ENCODE results near the gene CDH5.
A peak's percentile ranks its signal among the peaks of the same experiment; 100 is the strongest.
"Not testable (repeated sequence)": the region's sequence is repeated elsewhere in the genome, so short reads cannot be mapped to it uniquely, and the experiment has no call there.

CDH5 gene

GRCh38 chr16:66325717-66326376 is 40.6 kb upstream of the CDH5 start:
- no peak overlapping the region for H4K5ac ChIP-seq (ENCODE audit: low read length)
- H2AK5ac ChIP-seq (ENCODE audit: low read length): no peak overlapping the region
- WGBS (ENCODE audit: extremely low coverage, insufficient coverage, low lambda C conversion rate): no CpG with 5 or more reads among the region's 8 CpGs
- H3K9ac ChIP-seq (ENCODE audit: low read length): no peak overlapping the region
- DNase-seq: no peak
- no peak overlapping the region for H3K18ac ChIP-seq (ENCODE audit: low read length)
- no peaks in the 10 kb centered on the region for H3K36me3 ChIP-seq (ENCODE audit: control insufficient read depth, insufficient read depth, low read length)
- no peak overlapping the region for H3K56ac ChIP-seq (ENCODE audit: low read length)
- H3K79me1 ChIP-seq (ENCODE audit: low read length): no peaks in the 10 kb centered on the region
- no peaks in the 10 kb centered on the region for H3K79me2 ChIP-seq (ENCODE audit: control insufficient read depth, insufficient read depth, low read length)
- H3K4ac ChIP-seq (ENCODE audit: low read depth, low read length): no peak overlapping the region
- H3K27me3 ChIP-seq (ENCODE audit: insufficient read depth, low read length, poor library complexity): no peaks in the 10 kb centered on the region
- no peak overlapping the region for H3K4me3 ChIP-seq (ENCODE audit: low read length)
- H2BK15ac ChIP-seq (replicated peaks; ENCODE audit: low read depth): no peak overlapping the region
- no peak overlapping the region for H4K8ac ChIP-seq (ENCODE audit: low read depth, low read length)
- H2BK120ac ChIP-seq (ENCODE audit: low read depth, low read length): no peak overlapping the region
- H3K4me1 ChIP-seq (ENCODE audit: control insufficient read depth, low read depth, low read length): no peaks in the 10 kb centered on the region
- no peak overlapping the region for H3K4me2 ChIP-seq (ENCODE audit: low read length)
- no peak overlapping the region for H3K27ac ChIP-seq (ENCODE audit: low read depth, low read length)
- H3K23ac ChIP-seq (ENCODE audit: low read length): no peak overlapping the region
- H2BK5ac ChIP-seq (ENCODE audit: low read length): no peak overlapping the region

DNA sequence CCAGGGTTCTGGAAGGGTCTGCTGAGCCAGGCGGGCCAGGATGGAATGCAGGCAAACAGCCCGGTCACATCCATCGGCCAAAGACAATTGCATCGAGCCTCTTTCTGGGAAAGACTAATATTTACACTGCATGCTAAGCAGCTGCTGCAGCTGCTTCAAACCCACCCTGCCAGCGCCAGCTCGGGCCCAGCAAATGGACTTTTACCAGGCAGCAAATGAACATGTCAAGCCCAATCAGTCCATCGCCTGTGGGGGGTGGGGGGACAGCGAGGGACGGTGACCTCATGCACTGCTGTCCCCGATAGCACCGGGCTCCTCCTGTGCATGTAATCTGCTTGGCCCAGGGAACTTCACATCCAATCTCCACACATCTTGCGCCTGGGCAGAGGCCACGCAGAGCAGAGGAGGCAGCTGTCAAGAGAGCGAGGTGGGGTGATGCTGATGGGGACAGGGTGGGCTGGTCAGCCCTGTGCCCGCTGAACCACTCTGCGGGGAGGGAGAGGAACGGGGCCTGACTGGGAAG is 39.4 kb upstream of the CDH5 start:
- Histone ChIP-seq H3K4ac (ENCODE audit: low read depth, low read length) (no peak overlapping the region), H3K23ac (ENCODE audit: low read length) (no peak overlapping the region), H3K79me1 (ENCODE audit: low read length) (no peaks in the 10 kb centered on the region), H3K18ac (ENCODE audit: low read length) (no peak overlapping the region), H4K5ac (ENCODE audit: low read length) (no peak overlapping the region), H2BK120ac (ENCODE audit: low read depth, low read length) (no peak overlapping the region), H3K79me2 (ENCODE audit: control insufficient read depth, insufficient read depth, low read length) (no peaks in the 10 kb centered on the region), H3K27me3 (ENCODE audit: insufficient read depth, low read length, poor library complexity) (no peaks in the 10 kb centered on the region), H2BK5ac (ENCODE audit: low read length) (no peak overlapping the region), H3K4me2 (ENCODE audit: low read length) (no peak overlapping the region), H3K56ac (ENCODE audit: low read length) (no peak overlapping the region), H3K36me3 (ENCODE audit: control insufficient read depth, insufficient read depth, low read length) (no peaks in the 10 kb centered on the region), H3K9ac (ENCODE audit: low read length) (no peak overlapping the region), H2AK5ac (ENCODE audit: low read length) (no peak overlapping the region), H4K8ac (ENCODE audit: low read depth, low read length) (no peak overlapping the region), H2BK15ac (replicated peaks; ENCODE audit: low read depth) (no peak overlapping the region), H3K4me1 (ENCODE audit: control insufficient read depth, low read depth, low read length) (no peaks in the 10 kb centered on the region), H3K4me3 (ENCODE audit: low read length) (no peak overlapping the region), H3K27ac (ENCODE audit: low read depth, low read length) (no peak overlapping the region)
- peak; percentile 16 for DNase-seq
- WGBS (ENCODE audit: extremely low coverage, insufficient coverage, low lambda C conversion rate): no CpG with 5 or more reads among the region's 17 CpGs

DNA sequence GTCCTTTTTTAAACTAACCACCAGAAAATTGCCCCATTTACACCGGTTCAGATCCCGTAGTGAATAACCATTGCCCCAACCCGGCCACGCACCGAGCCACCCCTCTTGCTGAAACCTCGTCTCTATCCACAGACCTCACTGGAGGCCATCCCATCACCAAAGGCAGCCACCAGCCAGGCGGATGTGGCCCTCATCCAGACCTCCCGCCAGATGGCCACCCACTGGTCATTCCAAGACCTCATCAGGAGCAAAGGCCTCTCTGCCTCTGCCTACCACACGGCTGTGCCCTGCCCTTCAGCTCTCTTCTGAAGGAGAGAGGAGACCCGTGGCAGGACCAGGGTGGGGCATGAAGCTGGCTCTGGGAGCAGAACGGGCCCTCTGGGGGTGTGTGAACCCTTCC is 38.2 kb upstream of the CDH5 start:
- no peak overlapping the region for H4K8ac ChIP-seq (ENCODE audit: low read depth, low read length)
- H3K4me1 ChIP-seq (ENCODE audit: control insufficient read depth, low read depth, low read length): no peaks in the 10 kb centered on the region
- H3K18ac ChIP-seq (ENCODE audit: low read length): no peak overlapping the region
- H3K36me3 ChIP-seq (ENCODE audit: control insufficient read depth, insufficient read depth, low read length): no peaks in the 10 kb centered on the region
- H3K56ac ChIP-seq (ENCODE audit: low read length): no peak overlapping the region
- no peak overlapping the region for H3K23ac ChIP-seq (ENCODE audit: low read length)
- no peak overlapping the region for H3K27ac ChIP-seq (ENCODE audit: low read depth, low read length)
- H2AK5ac ChIP-seq (ENCODE audit: low read length): no peak overlapping the region
- no peaks in the 10 kb centered on the region for H3K79me1 ChIP-seq (ENCODE audit: low read length)
- H3K79me2 ChIP-seq (ENCODE audit: control insufficient read depth, insufficient read depth, low read length): no peaks in the 10 kb centered on the region
- no peak overlapping the region for H3K4ac ChIP-seq (ENCODE audit: low read depth, low read length)
- no peaks in the 10 kb centered on the region for H3K27me3 ChIP-seq (ENCODE audit: insufficient read depth, low read length, poor library complexity)
- no peak for DNase-seq
- H2BK120ac ChIP-seq (ENCODE audit: low read depth, low read length): no peak overlapping the region
- no peak overlapping the region for H2BK5ac ChIP-seq (ENCODE audit: low read length)
- no peak overlapping the region for H2BK15ac ChIP-seq (replicated peaks; ENCODE audit: low read depth)
- H4K5ac ChIP-seq (ENCODE audit: low read length): no peak overlapping the region
- H3K4me3 ChIP-seq (ENCODE audit: low read length): no peak overlapping the region
- no CpG with 5 or more reads among the region's 11 CpGs for WGBS (ENCODE audit: extremely low coverage, insufficient coverage, low lambda C conversion rate)
- H3K4me2 ChIP-seq (ENCODE audit: low read length): no peak overlapping the region
- H3K9ac ChIP-seq (ENCODE audit: low read length): no peak overlapping the region

GRCh38 chr16:66331464-66331863 is 35.0 kb upstream of the CDH5 start:
- not testable (repeated sequence) for H3K18ac ChIP-seq (ENCODE audit: low read length); H2AK5ac ChIP-seq (ENCODE audit: low read length); H3K79me1 ChIP-seq (ENCODE audit: low read length); H4K8ac ChIP-seq (ENCODE audit: low read depth, low read length); H4K5ac ChIP-seq (ENCODE audit: low read length); H3K9ac ChIP-seq (ENCODE audit: low read length); H3K4me1 ChIP-seq (ENCODE audit: control insufficient read depth, low read depth, low read length); H3K4me2 ChIP-seq (ENCODE audit: low read length); H2BK5ac ChIP-seq (ENCODE audit: low read length); H3K23ac ChIP-seq (ENCODE audit: low read length); H3K36me3 ChIP-seq (ENCODE audit: control insufficient read depth, insufficient read depth, low read length); H3K27ac ChIP-seq (ENCODE audit: low read depth, low read length); H3K4me3 ChIP-seq (ENCODE audit: low read length); H2BK120ac ChIP-seq (ENCODE audit: low read depth, low read length); H2BK15ac ChIP-seq (replicated peaks; ENCODE audit: low read depth); H3K79me2 ChIP-seq (ENCODE audit: control insufficient read depth, insufficient read depth, low read length); H3K56ac ChIP-seq (ENCODE audit: low read length); H3K4ac ChIP-seq (ENCODE audit: low read depth, low read length); H3K27me3 ChIP-seq (ENCODE audit: insufficient read depth, low read length, poor library complexity)
- peak; percentile 16 for DNase-seq
- no CpG with 5 or more reads among the region's 2 CpGs for WGBS (ENCODE audit: extremely low coverage, insufficient coverage, low lambda C conversion rate)

- H2BK120ac ChIP-seq (ENCODE audit: low read depth, low read length): no peak overlapping the region
- no peak overlapping the region for H3K4ac ChIP-seq (ENCODE audit: low read depth, low read length)
- no peak overlapping the region for H2AK5ac ChIP-seq (ENCODE audit: low read length)
- no peaks in the 10 kb centered on the region for H3K4me1 ChIP-seq (ENCODE audit: control insufficient read depth, low read depth, low read length)
- no peaks in the 10 kb centered on the region for H3K36me3 ChIP-seq (ENCODE audit: control insufficient read depth, insufficient read depth, low read length)
- no peaks in the 10 kb centered on the region for H3K79me2 ChIP-seq (ENCODE audit: control insufficient read depth, insufficient read depth, low read length)
- no peak overlapping the region for H3K9ac ChIP-seq (ENCODE audit: low read length)
- H3K18ac ChIP-seq (ENCODE audit: low read length): no peak overlapping the region
- no peak overlapping the region for H4K8ac ChIP-seq (ENCODE audit: low read depth, low read length)
- H3K27ac ChIP-seq (ENCODE audit: low read depth, low read length): no peak overlapping the region
- H3K4me3 ChIP-seq (ENCODE audit: low read length): no peak overlapping the region
- H2BK15ac ChIP-seq (replicated peaks; ENCODE audit: low read depth): no peak overlapping the region
- no peak overlapping the region for H3K56ac ChIP-seq (ENCODE audit: low read length)
- no peak for DNase-seq
- no peak overlapping the region for H4K5ac ChIP-seq (ENCODE audit: low read length)
- H3K23ac ChIP-seq (ENCODE audit: low read length): no peak overlapping the region
- H3K4me2 ChIP-seq (ENCODE audit: low read length): no peak overlapping the region
- no peaks in the 10 kb centered on the region for H3K79me1 ChIP-seq (ENCODE audit: low read length)
- no CpG with 5 or more reads among the region's 15 CpGs for WGBS (ENCODE audit: extremely low coverage, insufficient coverage, low lambda C conversion rate)
- H2BK5ac ChIP-seq (ENCODE audit: low read length): no peak overlapping the region
- H3K27me3 ChIP-seq (ENCODE audit: insufficient read depth, low read length, poor library complexity): no peaks in the 10 kb centered on the region
These were observed 33.6 kb upstream of the CDH5 start for GRCh38 chr16:66332634-66333610.

All from mesendoderm (in vitro differentiated cells).